ENCODE results near the gene AP3B1.

AP3B1 gene

DNA sequence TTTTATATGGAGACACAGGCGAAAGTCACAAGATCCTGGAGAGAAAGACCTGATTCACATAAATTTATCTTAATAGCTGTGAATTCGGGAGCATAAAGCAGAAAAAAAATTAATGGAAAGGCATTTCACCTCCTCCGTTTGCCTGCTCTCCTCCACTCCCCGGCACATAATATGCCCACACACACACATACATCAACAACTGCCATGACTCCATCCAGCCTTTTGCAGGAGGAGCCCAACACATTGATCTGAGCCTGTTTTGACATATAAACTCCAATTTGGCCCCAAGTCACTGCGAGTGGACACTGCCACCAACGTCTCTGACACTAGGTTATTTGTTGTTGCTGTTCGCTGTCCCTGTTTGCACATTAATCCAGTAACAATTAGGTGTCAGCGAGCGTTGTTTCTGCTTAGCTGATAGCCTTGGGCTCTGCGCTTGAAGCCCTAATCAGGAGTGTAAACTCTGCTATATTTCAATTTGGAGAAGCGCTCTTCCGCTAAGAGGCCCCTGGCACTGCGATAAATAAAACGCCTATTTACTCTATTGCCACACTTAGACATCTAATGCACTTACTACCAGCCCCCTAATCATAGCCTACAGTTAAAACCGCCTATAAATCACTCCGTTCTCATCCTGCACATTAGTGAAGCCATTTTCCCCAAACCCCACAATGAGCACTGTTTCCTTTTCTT, 322.6 kb downstream of the AP3B1 start:
- DNase-seq (ENCODE audit: low read depth) = no peak

DNA sequence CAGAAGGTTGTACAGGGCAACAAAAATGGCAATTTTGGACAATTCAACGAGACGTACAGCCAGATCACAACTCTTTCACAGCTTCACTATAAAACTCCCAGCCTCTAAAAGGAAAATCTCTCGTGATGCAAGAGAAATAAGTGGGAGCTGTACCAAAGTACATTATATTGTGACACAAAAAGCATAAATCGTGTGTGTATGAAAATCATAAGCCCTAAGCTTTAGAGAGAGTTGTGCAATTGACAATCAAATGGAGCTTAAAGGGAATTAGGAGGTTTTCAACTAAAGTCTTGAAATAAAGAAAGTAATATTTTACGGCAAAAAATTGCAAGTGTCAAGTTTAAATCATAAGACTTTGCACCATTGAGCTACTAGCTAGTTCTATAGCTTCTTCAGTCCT, 323.6 kb downstream of the AP3B1 start:
- no peak for DNase-seq (ENCODE audit: low read depth)

DNA sequence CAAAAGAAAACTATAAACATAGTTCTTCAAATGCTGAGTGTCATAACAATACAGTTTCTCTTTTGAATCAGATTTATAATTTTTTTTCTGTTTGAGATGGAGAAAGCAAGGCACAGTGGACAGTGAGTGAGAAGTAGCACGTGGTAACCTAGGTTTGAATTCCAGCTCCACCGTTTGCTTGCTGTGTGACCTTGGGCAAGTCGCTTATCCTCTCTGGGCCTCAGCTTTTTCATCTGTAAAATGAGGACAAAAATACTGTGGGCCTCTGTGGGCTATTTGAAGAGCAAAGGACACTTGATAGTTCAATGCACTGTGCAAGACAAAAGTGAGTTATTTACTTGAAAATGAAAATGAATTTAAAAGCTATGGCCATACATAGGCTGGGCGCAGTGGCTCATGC, 330.7 kb downstream of the AP3B1 start:
- DNase-seq (ENCODE audit: low read depth) = no peak

DNA sequence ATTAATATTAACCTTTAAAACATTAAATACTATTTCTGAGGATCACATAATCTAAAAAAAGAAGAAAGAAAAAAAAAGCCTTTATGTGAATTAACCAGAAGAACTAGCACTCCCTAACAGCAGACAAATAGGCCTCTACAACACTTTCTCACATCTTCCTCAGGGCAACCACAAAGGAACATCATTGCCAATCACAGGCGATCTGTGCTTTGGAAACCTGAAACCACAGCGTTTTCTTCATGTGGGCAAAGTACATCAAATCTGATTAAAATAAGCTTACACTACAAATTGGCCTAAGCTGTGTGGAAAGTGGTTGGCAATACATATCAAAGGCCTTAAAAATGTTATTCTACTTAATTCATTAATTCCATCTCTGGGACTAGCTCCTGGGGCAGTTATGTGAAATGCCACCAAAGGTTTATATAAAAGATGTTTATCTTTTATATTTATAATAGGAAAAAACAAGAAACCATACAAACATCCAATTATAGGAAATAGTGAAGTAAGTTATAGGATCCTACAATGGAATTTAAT, 333.6 kb downstream of the AP3B1 start:
- DNase-seq (ENCODE audit: low read depth) = no peak

DNA sequence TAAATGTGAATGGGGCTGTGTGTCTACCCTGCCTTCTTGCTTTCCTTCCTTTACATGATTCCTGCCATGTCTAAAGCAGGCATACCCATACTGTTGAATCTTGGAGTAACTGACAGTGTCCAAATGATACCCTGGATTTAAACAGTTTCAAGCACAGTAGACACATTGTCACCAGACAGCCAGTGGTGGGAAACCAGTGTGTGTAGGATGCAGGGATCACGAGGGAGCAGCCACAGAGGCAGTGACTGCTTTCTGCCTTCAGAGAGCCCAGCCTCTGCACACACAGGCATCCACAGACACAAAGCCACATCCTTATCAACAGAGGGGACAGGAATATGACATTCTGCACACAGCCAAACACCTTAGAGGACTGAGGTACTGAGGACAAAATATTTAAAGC, 334.2 kb downstream of the AP3B1 start:
- no peak for DNase-seq (ENCODE audit: low read depth)

DNA sequence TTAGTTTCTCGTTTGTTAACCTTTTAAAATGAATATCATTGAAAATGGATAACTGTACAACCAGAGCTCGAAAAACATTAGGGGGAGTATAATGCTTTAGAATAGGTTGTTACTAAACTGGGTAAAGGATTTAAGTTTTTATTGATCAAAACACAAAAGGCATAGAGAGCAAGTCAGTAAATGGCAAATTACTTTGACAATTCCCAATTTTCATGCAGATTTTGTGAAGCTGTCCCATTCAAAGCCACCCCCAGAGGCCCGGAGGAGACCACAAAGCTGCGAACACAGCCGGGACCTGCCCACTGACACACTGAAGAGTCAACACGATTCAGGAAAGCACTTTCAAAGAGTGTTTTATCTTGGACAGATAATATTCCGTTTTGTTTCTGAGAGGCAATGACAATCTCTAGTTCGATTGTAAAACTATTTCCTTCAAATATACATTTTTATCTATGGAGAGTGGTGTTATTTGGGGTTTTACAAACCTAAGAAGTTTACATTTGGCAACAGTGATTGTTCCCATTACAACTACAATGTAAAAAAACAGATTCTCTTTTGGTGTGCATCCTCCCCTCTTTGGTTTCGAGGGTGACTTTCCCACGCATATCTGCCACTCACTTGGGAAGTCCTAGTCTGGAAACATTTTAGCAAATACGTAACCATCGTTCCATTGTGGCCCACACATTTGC, 335.7 kb downstream of the AP3B1 start:
- DNase-seq (ENCODE audit: low read depth) = no peak

DNA sequence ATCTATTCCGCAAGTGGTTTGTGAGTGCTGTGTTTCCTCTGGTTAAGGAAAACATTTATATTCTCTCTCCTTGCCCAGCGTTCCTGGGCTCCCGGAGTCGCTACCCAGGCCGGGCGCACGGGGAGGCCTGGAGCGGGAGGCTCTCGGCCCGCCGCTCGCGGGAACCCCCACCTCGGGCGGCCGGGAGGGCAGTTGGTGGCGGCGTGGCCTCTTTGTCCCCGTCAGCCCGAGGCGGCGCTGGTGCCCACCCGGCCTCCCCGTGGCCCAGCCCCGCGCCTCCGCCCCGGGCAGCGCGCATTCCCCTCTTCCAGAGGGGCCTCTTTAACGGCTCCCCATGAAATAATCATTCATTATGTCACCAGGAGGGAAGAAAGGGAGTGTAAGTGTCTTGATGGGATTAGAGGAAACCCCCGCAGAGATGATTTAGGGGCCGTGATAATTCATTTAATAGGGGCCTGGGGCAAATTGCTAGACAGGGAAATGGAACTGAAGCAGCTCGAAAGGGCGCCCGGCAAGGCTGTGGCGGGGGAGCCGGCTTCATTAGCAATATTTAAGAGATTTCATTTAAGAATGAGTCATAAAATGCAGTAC, 336.5 kb downstream of the AP3B1 start:
- DNase-seq (ENCODE audit: low read depth) = no peak

DNA sequence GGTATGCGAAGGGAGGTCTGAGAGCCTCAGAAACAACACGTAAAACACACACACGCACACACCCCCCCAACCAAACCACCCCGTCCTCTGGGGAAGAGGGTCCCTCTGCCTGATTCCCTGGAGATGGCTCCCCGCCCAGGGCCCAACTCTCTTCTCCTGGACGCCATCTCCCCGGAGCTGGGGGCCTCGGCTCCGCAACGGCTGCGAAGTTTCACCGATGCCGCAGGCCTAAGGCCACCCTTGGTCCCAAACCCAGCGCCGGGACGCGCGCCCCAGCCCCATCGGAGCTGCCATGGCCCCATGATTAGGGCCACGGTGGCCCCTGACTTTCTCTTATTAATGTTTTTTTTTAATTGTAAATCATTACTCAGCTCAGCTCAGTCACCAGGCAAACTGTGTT, 337.0 kb downstream of the AP3B1 start:
- DNase-seq (ENCODE audit: low read depth) = no peak

DNA sequence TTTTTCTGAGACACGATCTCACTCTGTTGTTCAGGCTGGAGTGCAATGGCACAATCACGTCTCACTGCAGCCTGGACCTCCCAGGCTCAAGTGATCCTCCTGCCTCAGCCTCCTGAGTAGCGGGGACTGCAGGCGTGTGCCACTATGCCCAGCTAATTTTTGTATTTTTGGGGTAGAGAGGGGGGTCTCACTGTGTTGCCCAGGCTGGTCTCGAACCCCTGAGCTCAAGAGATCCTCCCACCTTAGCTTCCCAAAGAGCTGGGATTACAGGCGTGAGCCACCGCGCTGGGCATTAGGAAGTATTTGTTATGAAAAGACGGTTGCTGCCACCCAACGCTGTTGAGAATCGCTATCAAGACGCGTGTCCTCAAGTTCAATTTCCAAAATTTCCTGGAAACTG, 337.4 kb downstream of the AP3B1 start:
- DNase-seq (ENCODE audit: low read depth) = no peak

DNA sequence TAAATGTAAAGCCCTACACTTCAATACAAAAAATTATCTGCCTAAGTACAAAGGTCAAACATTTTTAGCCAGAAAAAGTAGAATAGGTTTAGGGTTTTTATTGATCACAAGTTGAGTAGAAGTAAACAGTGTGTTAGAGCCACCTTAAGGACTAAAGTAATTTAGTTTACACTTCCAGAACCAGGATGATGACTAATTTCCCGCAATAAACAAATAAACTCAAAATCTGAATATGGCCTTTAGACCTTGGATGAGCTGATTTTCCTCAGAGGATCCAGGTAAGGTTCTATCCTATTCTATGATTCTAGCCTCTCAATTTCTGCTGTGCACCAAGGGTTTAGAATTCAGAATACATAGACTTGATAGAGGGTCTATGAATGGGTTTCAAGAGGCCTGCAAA, 338.9 kb downstream of the AP3B1 start:
- no peak for DNase-seq (ENCODE audit: low read depth)

DNA sequence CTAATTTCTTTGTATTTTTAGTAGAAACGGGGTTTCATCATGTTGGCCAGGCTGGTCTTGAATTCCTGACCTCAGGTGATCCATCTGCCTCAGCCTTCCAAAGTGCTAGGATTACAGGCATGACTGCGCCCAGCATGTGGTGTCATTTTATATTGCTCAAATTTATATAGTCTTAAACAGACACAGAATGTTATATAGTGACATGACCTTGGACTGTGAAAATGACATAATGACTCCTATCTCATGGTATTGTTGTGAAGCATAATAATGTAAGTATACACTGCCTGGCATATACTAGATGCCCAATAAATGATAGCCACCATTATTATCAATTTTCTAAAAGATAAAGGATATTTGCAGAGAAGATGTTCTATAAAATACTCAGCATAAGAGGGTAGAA, 341.1 kb downstream of the AP3B1 start:
- DNase-seq (ENCODE audit: low read depth) = no peak

DNA sequence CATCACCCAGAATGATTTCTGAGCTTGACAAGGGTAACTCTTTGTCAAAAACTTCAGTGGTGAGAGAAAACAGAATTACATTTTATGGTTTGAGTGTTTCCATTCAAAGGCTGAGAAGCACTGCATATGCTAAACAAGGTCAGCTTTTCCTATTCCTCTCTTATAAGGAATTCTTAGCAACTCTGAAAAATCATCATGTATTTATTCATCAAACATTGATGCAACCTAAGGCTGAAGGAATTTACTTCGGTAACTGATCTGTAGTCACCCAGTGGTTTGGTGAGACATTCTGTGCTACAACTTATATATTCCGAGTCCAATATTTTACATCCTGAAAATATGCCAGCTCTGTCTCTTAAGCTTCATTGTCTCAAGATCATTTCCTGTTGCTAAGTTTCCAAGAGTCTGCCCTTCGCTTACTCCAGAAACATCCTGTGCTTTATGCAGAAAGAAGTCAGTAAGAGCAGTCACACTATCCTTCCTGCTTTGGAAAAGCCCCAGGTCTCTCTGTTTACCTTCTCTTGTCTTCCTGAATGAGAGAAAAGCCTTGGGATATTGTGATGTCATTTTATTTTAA, 341.8 kb downstream of the AP3B1 start:
- no peak for DNase-seq (ENCODE audit: low read depth)
